Spleen (tissue), 11 donors: ENCODE results near the gene WNT2B. TPM values are rescaled to one million over a fixed set of nuclear protein-coding genes. Genes with fewer than 3 reads are reported as not detected.

Experiments
- DNase-seq: peaks from one replicate; pipeline ENCODE4 v3.0.0-alpha.2; 2020
- H3K27ac ChIP-seq, 8 donors: fragments of 200-600 bp; sonication (generic) in 7 of 8; 1 replicate in 4 of 8; 2 replicates in 4 of 8; pipeline versions ENCODE4 v1.5.0 to v1.8.0; 2016 to 2021; ENCODE audit warnings: inconsistent platforms in 4 of 8, mild to moderate bottlenecking in 4 of 8, moderate library complexity in 1 of 8
- H3K27me3 ChIP-seq, 7 donors: fragments of 200-600 bp; sonication (generic) in 6 of 7; replicated peaks in 1 of 7; 1 replicate in 4 of 7; 2 replicates in 3 of 7; pipeline versions ENCODE4 v1.5.0 to v1.8.0; 2016 to 2021; ENCODE audit warnings: inconsistent platforms in 3 of 7, mild to moderate bottlenecking in 1 of 7
- H3K36me3 ChIP-seq, 6 donors: fragments of 200-600 bp; sonication (generic) in 5 of 6; 1 replicate in 4 of 6; 2 replicates in 2 of 6; pipeline versions ENCODE4 v1.5.0 to v1.8.0; 2016 to 2021; ENCODE audit warnings: inconsistent platforms in 2 of 6
- H3K4me1 ChIP-seq, 6 donors: fragments of 200-600 bp; sonication (generic) in 5 of 6; 1 replicate in 3 of 6; 2 replicates in 3 of 6; pipeline versions ENCODE4 v1.5.0 to v1.8.0; 2016 to 2021; ENCODE audit warnings: inconsistent platforms in 3 of 6
- H3K4me3 ChIP-seq, 8 donors: fragments of 200-600 bp; sonication (generic) in 7 of 8; 1 replicate in 4 of 8; 2 replicates in 4 of 8; pipeline versions ENCODE4 v1.5.0 to v1.8.0; 2016 to 2021; ENCODE audit warnings: inconsistent platforms in 4 of 8, mild to moderate bottlenecking in 4 of 8, moderate library complexity in 2 of 8
- H3K9me3 ChIP-seq, 8 donors: fragments of 200-600 bp; sonication (generic) in 7 of 8; 1 replicate in 4 of 8; 2 replicates in 4 of 8; pipeline versions ENCODE4 v1.5.0 to v1.8.0; 2016 to 2021; ENCODE audit warnings: inconsistent platforms in 4 of 8
- CTCF ChIP-seq, 11 experiments: fragments of 200-600 bp in 7 of 11; fragments of 450-650 bp in 4 of 11; sonication (generic) in 4 of 11; IDR thresholded peaks in 8 of 11; conservative IDR thresholded peaks in 3 of 11; 1 replicate in 7 of 11; 2 replicates in 4 of 11; pipeline versions ENCODE4 v1.4.0 to v1.8.0; 2016 to 2021; ENCODE audit warnings: antibody characterized with exemption in 11 of 11, inconsistent platforms in 4 of 11, mild to moderate bottlenecking in 1 of 11
- POLR2A ChIP-seq, 3 donors: fragments of 450-650 bp; IDR thresholded peaks; one replicate each; pipeline ENCODE4 v1.5.1; 2017; ENCODE audit warnings: antibody characterized with exemption in 3 of 3, mild to moderate bottlenecking in 1 of 3
- POLR2AphosphoS5 ChIP-seq, 3 donors: sonication (generic); formaldehyde crosslinking; IDR thresholded peaks; one replicate each; pipeline ENCODE4 v1.5.1; 2017; ENCODE audit warnings: antibody characterized with exemption in 3 of 3
- WGBS, 5 donors: extraction: QIAGEN DNeasy Blood & Tissue Kit in 3 of 5; methylation state at CpG; one replicate each; pipeline versions ENCODE4 v1.1.5 to v1.1.7; 2013 to 2018; 5-methylcytosine and 5-hydroxymethylcytosine counted together
- intact Hi-C: fragments of 100-400 bp; cut with DNase I; formaldehyde crosslinking; loops from one replicate; pipeline ENCODE4 v1.15.0; 2023; ENCODE audit warnings: low total_unique reads
- polyA plus RNA-seq, 3 donors: library from polyadenylated mRNA; stranded (reverse); fragments of 200-250 nt; gene quantifications; one replicate each; pipeline ENCODE4 v1.2.1, GENCODE V29; 2013
- total RNA-seq, 7 donors: library from RNA; depleted of rRNA in 3 of 7; stranded (reverse); fragments of >200 nt in 3 of 7; fragmentation: NEBNext Ultra II Directional in 4 of 7; extraction: Animal tissue kit (Norgen Biotek cat#: 25700) in 4 of 7; gene quantifications; one replicate each; pipeline versions ENCODE4 v1.1.0 to v1.2.1, GENCODE V29; 2016 to 2021
- donor health status: healthy with polysubstance abuse.
- donor health status: DM: no; HTN: no; CAD: no; lungs with moderate emphysema.
- donor health status: DM: no; HTN: no; CAD: no.
- donor health status: Bipolar disorder and iron deficiency.
- donor health status: healthy.
- donor health status: DM: no; HTN: no; CAD: no.
- donor health status: DM: yes; HTN: yes; CAD: no.

Gene WNT2B
- total and polyA plus RNA-seq, 10 donors = 0.36 to 5.8 (median 1.1) TPM

- no peaks in the 10 kb centered on the region for H3K4me1 ChIP-seq
- H3K36me3 ChIP-seq = peaks cover 0 to 36% (median 6%) of the 10 kb centered on the region in 6 donors
- no peaks in the 10 kb centered on the region for H3K9me3 ChIP-seq
- TF ChIP-seq POLR2A (IDR thresholded peaks at IDR 0.05) = no peak
- TF ChIP-seq CTCF (IDR thresholded peaks at IDR 0.05 in 8 of 11, conservative IDR thresholded peaks at IDR 0.05 in 3 of 11) = no peak
- TF ChIP-seq POLR2AphosphoS5 (IDR thresholded peaks at IDR 0.05) = no peak
- no peak overlapping the region for H3K4me3 ChIP-seq
- WGBS, 5 donors = 40 to 66% (median 53%) methylated on average over 3 of the region's 3 CpGs
- DNase-seq = no peak
- H3K27ac ChIP-seq = no peak overlapping the region
- intact Hi-C loops = no loop called here
- H3K27me3 ChIP-seq = no peaks in the 10 kb centered on the region
Observed at GRCh38 chr1:112548547-112548946, 39.8 kb downstream of the WNT2B start.

- no peaks in the 10 kb centered on the region for H3K4me1 ChIP-seq
- no peak for DNase-seq
- intact Hi-C loops = no loop called here
- no peaks in the 10 kb centered on the region for H3K27me3 ChIP-seq
- TF ChIP-seq POLR2A (IDR thresholded peaks at IDR 0.05) (no peak), POLR2AphosphoS5 (IDR thresholded peaks at IDR 0.05) (no peak), CTCF (IDR thresholded peaks at IDR 0.05 in 8 of 11, conservative IDR thresholded peaks at IDR 0.05 in 3 of 11) (no peak)
- no peaks in the 10 kb centered on the region for H3K9me3 ChIP-seq
- WGBS, 5 donors = 72 to 93% (median 82%) methylated on average over 2 of the region's 2 CpGs
- H3K4me3 ChIP-seq = no peak overlapping the region
- H3K27ac ChIP-seq = no peak overlapping the region
- H3K36me3 ChIP-seq = peaks cover 0 to 46% (median 6%) of the 10 kb centered on the region in 6 donors
Observed at GRCh38 chr1:112549590-112549989, 40.8 kb downstream of the WNT2B start.

- no peak for DNase-seq
- no peak overlapping the region for H3K4me3 ChIP-seq
- H3K27ac ChIP-seq = no peak overlapping the region
- TF ChIP-seq CTCF (IDR thresholded peaks at IDR 0.05 in 8 of 11, conservative IDR thresholded peaks at IDR 0.05 in 3 of 11) (no peak), POLR2A (IDR thresholded peaks at IDR 0.05) (no peak), POLR2AphosphoS5 (IDR thresholded peaks at IDR 0.05) (no peak)
- no peaks in the 10 kb centered on the region for H3K27me3 ChIP-seq
- H3K9me3 ChIP-seq = no peaks in the 10 kb centered on the region
- H3K4me1 ChIP-seq = no peaks in the 10 kb centered on the region
- peaks cover 0 to 45% (median 0%) of the 10 kb centered on the region in 6 donors for H3K36me3 ChIP-seq
- intact Hi-C loops = no loop called here
Observed at GRCh38 chr1:112554411-112554810, 45.6 kb downstream of the WNT2B start.

- no peaks in the 10 kb centered on the region for H3K4me1 ChIP-seq
- WGBS, 5 donors = 77 to 86% (median 81%) methylated on average over 1 of the region's 1 CpG
- intact Hi-C loops = no loop called here
- H3K36me3 ChIP-seq = peaks cover 0 to 53% (median 0%) of the 10 kb centered on the region in 6 donors
- no peaks in the 10 kb centered on the region for H3K9me3 ChIP-seq
- no peak overlapping the region for H3K4me3 ChIP-seq
- H3K27ac ChIP-seq = no peak overlapping the region
- no peaks in the 10 kb centered on the region for H3K27me3 ChIP-seq
- TF ChIP-seq POLR2AphosphoS5 (IDR thresholded peaks at IDR 0.05) (no peak), POLR2A (IDR thresholded peaks at IDR 0.05) (no peak), CTCF (IDR thresholded peaks at IDR 0.05 in 8 of 11, conservative IDR thresholded peaks at IDR 0.05 in 3 of 11) (no peak)
- DNase-seq = no peak
Observed at GRCh38 chr1:112557385-112557784, 48.6 kb downstream of the WNT2B start.
